IPS DF 6.9 (cell line): ENCODE data around the gene GOT2.
"Not testable (repeated sequence)": the region's sequence is repeated elsewhere in the genome, so short reads cannot be mapped to it uniquely, and the experiment has no call there.

Experiments
- DNase-seq: peaks from one replicate; pipeline ENCODE4 v3.0.0-alpha.2; 2013; ENCODE audit warnings: low read depth, low spot score
- H3K27ac ChIP-seq: one replicate; pipeline ENCODE4 v1.5.1; 2013; ENCODE audit warnings: low read length, control low read depth
- H3K27me3 ChIP-seq: 2 replicates; pipeline ENCODE4 v1.6.1; 2013; ENCODE audit warnings: mild to moderate bottlenecking, low read length; ENCODE audit not compliant: control insufficient read depth, insufficient read depth
- H3K36me3 ChIP-seq: 2 replicates; pipeline ENCODE4 v1.6.1; 2013; ENCODE audit warnings: low read length; ENCODE audit not compliant: control insufficient read depth, insufficient read depth
- H3K4me1 ChIP-seq: 2 replicates; pipeline ENCODE4 v1.6.1; 2013; ENCODE audit warnings: low read length; ENCODE audit not compliant: control insufficient read depth, insufficient read depth
- H3K4me3 ChIP-seq: 2 replicates; pipeline ENCODE4 v1.5.1; 2013; ENCODE audit warnings: mild to moderate bottlenecking, low read length
- H3K9me3 ChIP-seq: 2 replicates; pipeline ENCODE4 v1.6.1; 2013; ENCODE audit warnings: low read length, inconsistent platforms; ENCODE audit not compliant: control insufficient read depth, insufficient read depth
- WGBS: extraction: QIAGEN DNeasy Blood & Tissue Kit; methylation state at CpG from one replicate; pipeline ENCODE4 v1.1.7; 2013; ENCODE audit warnings: mixed read lengths, missing lambda C conversion rate; ENCODE audit not compliant: insufficient read length, insufficient coverage; 5-methylcytosine and 5-hydroxymethylcytosine counted together

The GOT2 gene

GRCh38 chr16:58717994-58718393, 16.1 kb downstream of the GOT2 start:
- no CpG with 5 or more reads among the region's 13 CpGs for WGBS
- no peaks in the 10 kb centered on the region for H3K4me1 ChIP-seq
- H3K36me3 ChIP-seq: peaks cover 31% of the 10 kb centered on the region; the same call in 1 of the 2 replicates
- H3K4me3 ChIP-seq: no peak overlapping the region
- H3K9me3 ChIP-seq: no peaks in the 10 kb centered on the region
- no peak overlapping the region for H3K27ac ChIP-seq
- DNase-seq: no peak
- H3K27me3 ChIP-seq: no peaks in the 10 kb centered on the region

GRCh38 chr16:58716468-58716867, 17.6 kb downstream of the GOT2 start:
- no peaks in the 10 kb centered on the region for H3K4me1 ChIP-seq
- H3K9me3 ChIP-seq: no peaks in the 10 kb centered on the region
- no peaks in the 10 kb centered on the region for H3K27me3 ChIP-seq
- no peak overlapping the region for H3K4me3 ChIP-seq
- no peak for DNase-seq
- no CpG with 5 or more reads among the region's 8 CpGs for WGBS
- H3K27ac ChIP-seq: no peak overlapping the region
- H3K36me3 ChIP-seq: peaks cover 26% of the 10 kb centered on the region; the same call in 1 of the 2 replicates

GRCh38 chr16:58713742-58714141, 20.4 kb downstream of the GOT2 start:
- H3K27me3 ChIP-seq: no peaks in the 10 kb centered on the region
- no peak overlapping the region for H3K27ac ChIP-seq
- no peaks in the 10 kb centered on the region for H3K4me1 ChIP-seq
- peaks cover 23% of the 10 kb centered on the region; the same call in 1 of the 2 replicates for H3K36me3 ChIP-seq
- H3K9me3 ChIP-seq: no peaks in the 10 kb centered on the region
- no peak for DNase-seq
- no peak overlapping the region for H3K4me3 ChIP-seq
- WGBS: no CpG with 5 or more reads among the region's 1 CpG

GRCh38 chr16:58709333-58709732, 24.8 kb downstream of the GOT2 start:
- no peaks in the 10 kb centered on the region for H3K4me1 ChIP-seq
- no peak overlapping the region for H3K4me3 ChIP-seq
- H3K36me3 ChIP-seq: peaks cover 10% of the 10 kb centered on the region; the same call in 1 of the 2 replicates
- no peaks in the 10 kb centered on the region for H3K9me3 ChIP-seq
- no peak overlapping the region for H3K27ac ChIP-seq
- no peak for DNase-seq
- no CpG with 5 or more reads among the region's 7 CpGs for WGBS
- no peaks in the 10 kb centered on the region for H3K27me3 ChIP-seq

GRCh38 chr16:58699151-58699550, 35.0 kb downstream of the GOT2 start:
- H3K4me1 ChIP-seq: no peaks in the 10 kb centered on the region
- H3K27ac ChIP-seq: no peak overlapping the region
- no peaks in the 10 kb centered on the region for H3K27me3 ChIP-seq
- no peaks in the 10 kb centered on the region for H3K9me3 ChIP-seq
- H3K36me3 ChIP-seq: no peaks in the 10 kb centered on the region
- no CpG with 5 or more reads among the region's 4 CpGs for WGBS
- H3K4me3 ChIP-seq: no peak overlapping the region
- no peak for DNase-seq

GRCh38 chr16:58695368-58695767, 38.7 kb downstream of the GOT2 start:
- Histone ChIP-seq H3K9me3 (no peaks in the 10 kb centered on the region), H3K36me3 (no peaks in the 10 kb centered on the region), H3K27me3 (no peaks in the 10 kb centered on the region), H3K4me1 (no peaks in the 10 kb centered on the region), H3K27ac (no peak overlapping the region), H3K4me3 (no peak overlapping the region)
- DNase-seq: no peak
- WGBS: no CpG with 5 or more reads among the region's 1 CpG

GRCh38 chr16:58692450-58692849, 41.7 kb downstream of the GOT2 start:
- no peak overlapping the region for H3K27ac ChIP-seq
- H3K36me3 ChIP-seq: no peaks in the 10 kb centered on the region
- no peak overlapping the region for H3K4me3 ChIP-seq
- no peaks in the 10 kb centered on the region for H3K27me3 ChIP-seq
- WGBS: no CpG with 5 or more reads among the region's 1 CpG
- no peaks in the 10 kb centered on the region for H3K4me1 ChIP-seq
- no peak for DNase-seq
- no peaks in the 10 kb centered on the region for H3K9me3 ChIP-seq

GRCh38 chr16:58686985-58687706, 47.0 kb downstream of the GOT2 start:
- not testable (repeated sequence) for H3K36me3 ChIP-seq, H3K27me3 ChIP-seq, H3K27ac ChIP-seq, H3K9me3 ChIP-seq, H3K4me3 ChIP-seq, DNase-seq, H3K4me1 ChIP-seq
- WGBS: no CpG with 5 or more reads among the region's 8 CpGs

GRCh38 chr16:58685084-58685449, 49.0 kb downstream of the GOT2 start:
- Histone ChIP-seq H3K27ac (no peak overlapping the region), H3K27me3 (no peaks in the 10 kb centered on the region), H3K36me3 (peaks cover under 1% of the 10 kb centered on the region; the same call in 1 of the 2 replicates), H3K4me3 (no peak overlapping the region), H3K9me3 (no peaks in the 10 kb centered on the region), H3K4me1 (no peaks in the 10 kb centered on the region)
- WGBS: no CpG with 5 or more reads among the region's 6 CpGs
- no peak for DNase-seq

GRCh38 chr16:58684354-58685083, 49.6 kb downstream of the GOT2 start, which contains the start of gene SLC38A7:
SLC38A7 (minus strand) TSS chr16:58684770; CDS start chr16:58680126, 4,644 bp downstream.
- Histone ChIP-seq H3K9me3 (no peaks in the 10 kb centered on the region), H3K4me1 (no peaks in the 10 kb centered on the region), H3K27me3 (no peaks in the 10 kb centered on the region), H3K36me3 (peaks cover 6% of the 10 kb centered on the region; the same call in 1 of the 2 replicates), H3K4me3 (peak within 1 kb of the TSS; percentile 79), H3K27ac (no peak within 1 kb of the TSS)
- no CpG with 5 or more reads among the region's 41 CpGs for WGBS
- peak; percentile 54 for DNase-seq
